Activated T-helper 1 cell treated with anti-CD3 and anti-CD28 coated beads, Interleukin-12 subunit alpha, Interleukin-12 subunit beta, Interleukin-2, Interleukin-4 antibody, amounts not matched to agents 30 ng/mL and 10 ng/mL and 1 ng/mL, durations not matched to agents 14 hours and 24 hours and 36 hours (primary cell): Measurements from ENCODE around the gene PYGM. TPM values are rescaled to one million over a fixed set of nuclear protein-coding genes. Genes with fewer than 3 reads are reported as not detected.

Experiments
- DNase-seq: peaks from one replicate; pipeline ENCODE4 v3.0.0; 2021; ENCODE audit warnings: low spot score
- H3K27ac Mint-ChIP-seq: one replicate; pipeline ENCODE4 v1.8.0; 2021; ENCODE audit warnings: mild to moderate bottlenecking, mixed read lengths
- H3K27me3 Mint-ChIP-seq: one replicate; pipeline ENCODE4 v1.8.0; 2022; ENCODE audit warnings: mild to moderate bottlenecking, moderate library complexity, mixed read lengths; ENCODE audit not compliant: insufficient read depth
- H3K36me3 Mint-ChIP-seq: one replicate; pipeline ENCODE4 v1.8.0; 2021; ENCODE audit warnings: low read depth, mixed read lengths
- H3K4me1 Mint-ChIP-seq: one replicate; pipeline ENCODE4 v1.8.0; 2021; ENCODE audit warnings: low read depth, mixed read lengths
- H3K4me3 Mint-ChIP-seq: one replicate; pipeline ENCODE4 v1.8.0; 2021; ENCODE audit warnings: mild to moderate bottlenecking, moderate library complexity, mixed read lengths
- H3K9me3 Mint-ChIP-seq: one replicate; pipeline ENCODE4 v1.8.0; 2021; ENCODE audit warnings: mixed read lengths
- intact Hi-C: fragments of 100-400 bp; cut with micrococcal nuclease; formaldehyde crosslinking; loops from one replicate; pipeline ENCODE4 v1.15.1; 2024
- total RNA-seq: library from RNA; stranded (reverse); gene quantifications from 2 replicates; pipeline ENCODE4 v1.2.3, GENCODE V29; 2022

PYGM gene
- total RNA-seq, 1 donor from 2014 or later = 2.7 TPM

- H3K36me3 Mint-ChIP-seq = peaks cover 91% of the 10 kb centered on the region
- no peaks in the 10 kb centered on the region for H3K9me3 Mint-ChIP-seq
- intact Hi-C loops = loop anchor here (1.0 kb wide), 1 partner anchor 8 kb away; no protein-coding TSS in a partner anchor
- H3K27me3 Mint-ChIP-seq = no peaks in the 10 kb centered on the region
- H3K4me3 Mint-ChIP-seq = peak overlapping the region; percentile 59
- peak overlapping the region; percentile 58 for H3K27ac Mint-ChIP-seq
- DNase-seq = no peak
- peaks cover 90% of the 10 kb centered on the region for H3K4me1 Mint-ChIP-seq
Observed at GRCh38 chr11:64772303-64773018, 12.7 kb upstream of the PYGM start.

DNA sequence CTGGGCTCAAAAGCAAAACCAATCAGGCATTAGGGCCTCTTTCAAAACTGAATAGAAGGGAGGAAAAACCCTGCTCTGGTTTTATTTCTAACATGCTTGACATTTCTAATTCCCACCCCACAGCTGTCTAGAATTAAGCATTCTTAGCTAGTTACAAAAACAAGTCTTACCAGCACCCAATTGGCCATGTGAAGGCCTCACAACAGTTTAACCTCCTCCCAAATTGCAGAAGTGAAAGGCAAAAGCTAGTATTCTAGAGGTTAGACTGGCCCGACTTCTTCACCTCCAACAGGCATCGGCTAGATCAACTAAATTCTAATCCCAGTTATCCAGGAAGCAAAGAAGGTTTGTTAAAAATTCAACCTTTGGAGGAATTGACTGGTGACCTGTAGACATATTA lies 12.1 kb upstream of the PYGM start:
- Mint-ChIP-seq H3K27me3 (no peaks in the 10 kb centered on the region), H3K27ac (peak overlapping the region; percentile 41), H3K9me3 (no peaks in the 10 kb centered on the region), H3K4me3 (peak overlapping the region; percentile 59), H3K36me3 (peaks cover 89% of the 10 kb centered on the region), H3K4me1 (peaks cover 89% of the 10 kb centered on the region)
- no peak for DNase-seq
- intact Hi-C loops = loop anchor here (1.0 kb wide), 1 partner anchor 8 kb away; no protein-coding TSS in a partner anchor

DNA sequence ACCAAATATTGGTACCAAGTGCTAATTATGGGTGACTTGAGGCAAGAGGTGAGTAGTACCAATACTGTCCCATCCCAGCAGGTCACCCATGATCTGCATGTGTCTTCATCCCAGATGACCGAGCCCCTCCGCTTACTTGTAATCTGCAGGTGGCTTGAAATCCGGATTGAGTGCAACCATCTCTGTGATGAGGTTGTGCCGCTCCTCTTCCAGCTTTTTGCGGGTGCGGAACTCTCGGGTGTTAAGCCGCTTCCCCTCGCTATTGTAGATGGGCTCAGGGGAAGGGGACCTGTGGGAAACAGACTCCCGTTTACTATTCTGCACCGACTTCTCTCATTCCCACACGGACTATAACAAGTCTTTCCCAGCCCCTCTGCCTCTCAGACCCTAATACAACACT lies 10.3 kb upstream of the PYGM start:
- Mint-ChIP-seq H3K4me1 (peaks cover 84% of the 10 kb centered on the region), H3K9me3 (no peaks in the 10 kb centered on the region), H3K27ac (no peak overlapping the region), H3K4me3 (no peak overlapping the region), H3K27me3 (no peaks in the 10 kb centered on the region), H3K36me3 (peaks cover 82% of the 10 kb centered on the region)
- intact Hi-C loops = no loop called here
- DNase-seq = no peak

- H3K27ac Mint-ChIP-seq = peak overlapping the region; percentile 61
- no peak for DNase-seq
- peaks cover 84% of the 10 kb centered on the region for H3K4me1 Mint-ChIP-seq
- no peaks in the 10 kb centered on the region for H3K9me3 Mint-ChIP-seq
- intact Hi-C loops = no loop called here
- H3K27me3 Mint-ChIP-seq = no peaks in the 10 kb centered on the region
- H3K4me3 Mint-ChIP-seq = peak overlapping the region; percentile 6
- H3K36me3 Mint-ChIP-seq = peaks cover 82% of the 10 kb centered on the region
Observed at GRCh38 chr11:64769283-64769682, 9.5 kb upstream of the PYGM start.

DNA sequence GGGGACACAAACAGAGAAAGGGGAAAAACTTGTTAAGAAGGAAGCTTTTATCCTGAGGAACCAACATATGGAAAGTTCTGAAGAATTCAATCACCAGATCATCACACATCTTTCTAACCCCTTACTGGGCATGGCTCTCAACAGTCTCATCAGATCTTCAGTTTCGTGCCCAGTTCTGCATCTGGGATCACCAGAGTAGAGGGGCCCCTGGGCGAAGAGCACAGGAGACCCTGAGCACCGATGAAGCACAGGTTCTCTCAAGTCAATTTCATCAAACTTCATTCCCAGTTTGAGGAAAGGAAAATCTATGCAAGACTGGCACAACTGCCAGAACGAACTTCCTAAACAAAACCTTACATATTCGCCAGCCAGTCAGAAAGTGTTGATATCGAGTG lies 8.5 kb upstream of the PYGM start:
- intact Hi-C loops = no loop called here
- Mint-ChIP-seq H3K4me3 (peak overlapping the region; percentile 7), H3K27me3 (no peaks in the 10 kb centered on the region), H3K9me3 (no peaks in the 10 kb centered on the region), H3K27ac (no peak overlapping the region), H3K36me3 (peaks cover 85% of the 10 kb centered on the region), H3K4me1 (peaks cover 86% of the 10 kb centered on the region)
- DNase-seq = no peak

DNA sequence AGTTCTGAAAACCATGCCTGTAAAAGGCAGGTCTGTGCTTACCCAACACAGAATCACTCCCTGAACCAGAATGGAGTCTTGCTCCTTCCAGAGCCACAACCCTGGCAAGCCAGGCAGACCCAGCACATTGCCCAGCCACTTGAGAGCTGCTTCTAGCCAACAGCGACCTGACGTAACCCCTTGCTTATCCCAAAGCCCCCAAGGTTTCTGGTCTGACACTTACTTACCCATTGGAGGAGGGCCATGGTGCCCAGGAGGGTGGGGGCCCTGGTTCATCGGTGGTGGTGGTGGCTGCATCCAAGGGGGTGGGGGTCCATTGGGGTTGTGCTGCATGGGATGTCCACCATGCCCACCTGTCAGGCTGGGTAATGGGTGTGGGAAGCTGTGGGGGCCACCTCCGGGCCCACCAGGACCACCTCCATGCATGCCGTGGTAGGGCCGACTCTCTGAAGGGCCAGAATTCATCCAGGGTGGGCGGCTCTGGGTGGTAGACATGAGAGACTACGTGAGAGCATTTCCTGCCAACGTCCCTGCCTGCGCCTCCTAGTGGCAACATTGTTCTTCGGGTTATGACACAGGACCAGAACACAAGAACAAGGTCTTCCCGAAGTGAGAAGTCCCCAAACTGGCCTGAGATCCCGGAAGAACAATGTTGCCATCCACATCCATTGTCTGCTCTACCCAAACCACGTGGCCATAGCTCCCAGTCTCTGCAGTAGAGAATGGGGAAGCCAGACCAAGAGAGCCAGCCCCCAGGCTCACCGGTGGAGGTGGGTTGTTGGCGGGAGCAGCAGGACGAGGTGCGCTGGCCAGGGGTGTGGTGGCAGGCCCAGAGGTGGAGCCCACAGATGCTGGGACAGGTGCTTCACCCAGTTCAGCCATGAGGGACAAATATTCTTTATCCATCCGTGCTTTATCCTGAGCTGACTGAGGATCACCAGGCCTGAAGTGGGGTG lies 7.8 kb upstream of the PYGM start:
- intact Hi-C loops = loop anchor here (1.0 kb wide), 2 partner anchors 10 to 24 kb away; no protein-coding TSS in a partner anchor
- Mint-ChIP-seq H3K27me3 (no peaks in the 10 kb centered on the region), H3K4me1 (peaks cover 86% of the 10 kb centered on the region), H3K4me3 (no peak overlapping the region), H3K27ac (peak overlapping the region; percentile 21), H3K36me3 (peaks cover 85% of the 10 kb centered on the region), H3K9me3 (no peaks in the 10 kb centered on the region)
- DNase-seq = peak; percentile 71

DNA sequence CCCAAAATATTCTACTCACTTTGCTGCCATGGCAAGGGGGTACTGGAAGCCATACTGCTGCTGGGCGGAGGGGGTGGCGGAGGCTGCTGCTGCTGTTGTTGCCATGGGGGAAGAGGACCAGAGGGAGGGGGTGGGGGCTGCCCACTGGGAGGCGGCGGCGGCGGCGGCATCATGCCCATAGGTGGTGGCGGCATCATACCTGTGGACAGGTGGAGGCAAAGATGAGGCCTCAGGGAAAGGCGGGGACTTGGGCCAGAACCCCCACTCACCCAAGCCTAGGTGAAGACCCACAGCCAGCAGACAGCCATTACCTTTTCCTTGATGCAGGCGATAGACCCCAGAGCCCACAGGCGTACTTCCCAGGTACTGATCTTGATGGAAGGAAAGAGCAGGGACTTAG lies 7.1 kb upstream of the PYGM start:
- Mint-ChIP-seq H3K9me3 (no peaks in the 10 kb centered on the region), H3K4me1 (peaks cover 86% of the 10 kb centered on the region), H3K27ac (no peak overlapping the region), H3K36me3 (peaks cover 83% of the 10 kb centered on the region), H3K4me3 (no peak overlapping the region), H3K27me3 (no peaks in the 10 kb centered on the region)
- no peak for DNase-seq
- intact Hi-C loops = loop anchor here (1.0 kb wide), 2 partner anchors 10 to 24 kb away; no protein-coding TSS in a partner anchor

DNA sequence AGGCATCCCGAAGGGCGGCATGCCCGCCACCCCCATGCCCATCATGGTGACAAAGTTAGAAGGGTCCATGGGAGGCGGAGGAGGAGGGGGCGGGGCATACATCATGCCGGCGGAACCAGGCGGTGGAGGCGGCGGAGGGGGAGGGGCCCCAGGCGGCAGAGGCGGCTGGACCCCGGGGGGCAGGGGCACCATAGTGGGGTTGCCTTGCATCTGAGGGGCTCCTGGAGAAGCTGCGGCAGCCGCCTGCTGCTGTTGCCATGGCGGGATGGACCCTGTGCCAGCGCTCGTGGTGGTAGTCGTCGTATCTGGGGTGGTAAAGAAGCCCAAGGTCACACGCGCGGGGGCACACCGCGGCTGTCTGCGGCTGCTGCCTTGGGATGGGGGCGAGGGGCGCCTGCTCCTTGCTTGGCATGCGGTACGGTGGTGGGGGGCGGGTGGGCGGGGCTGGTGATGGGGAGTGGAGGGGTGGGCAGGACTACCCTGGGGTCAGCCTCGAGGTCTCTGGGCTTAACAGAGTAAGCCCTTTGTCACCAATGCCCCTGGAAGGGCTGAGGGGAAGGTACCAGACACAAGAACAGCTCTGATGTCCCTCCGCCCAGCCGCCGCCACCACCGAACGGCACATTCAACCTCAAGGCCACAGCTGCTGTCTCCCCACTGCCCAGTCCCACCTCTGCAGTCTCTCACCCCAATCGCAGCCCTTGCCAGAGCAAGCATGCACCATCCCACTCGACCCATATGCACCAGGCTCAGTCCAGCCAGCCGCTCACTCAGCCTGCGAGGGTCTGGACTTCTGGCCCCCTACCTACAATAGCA lies 6.3 kb upstream of the PYGM start:
- no peak for DNase-seq
- no peaks in the 10 kb centered on the region for H3K27me3 Mint-ChIP-seq
- H3K4me3 Mint-ChIP-seq = no peak overlapping the region
- H3K27ac Mint-ChIP-seq = peak overlapping the region; percentile 61
- H3K36me3 Mint-ChIP-seq = peaks cover 78% of the 10 kb centered on the region
- no peaks in the 10 kb centered on the region for H3K9me3 Mint-ChIP-seq
- peaks cover 86% of the 10 kb centered on the region for H3K4me1 Mint-ChIP-seq
- intact Hi-C loops = no loop called here

GRCh38 chr11:64765291-64765850 lies 5.6 kb upstream of the PYGM start:
- intact Hi-C loops = no loop called here
- no peak for DNase-seq
- peaks cover 75% of the 10 kb centered on the region for H3K36me3 Mint-ChIP-seq
- H3K4me1 Mint-ChIP-seq = peaks cover 86% of the 10 kb centered on the region
- no peaks in the 10 kb centered on the region for H3K27me3 Mint-ChIP-seq
- H3K9me3 Mint-ChIP-seq = no peaks in the 10 kb centered on the region
- H3K4me3 Mint-ChIP-seq = peak overlapping the region; percentile 80
- H3K27ac Mint-ChIP-seq = peak overlapping the region; percentile 88

DNA sequence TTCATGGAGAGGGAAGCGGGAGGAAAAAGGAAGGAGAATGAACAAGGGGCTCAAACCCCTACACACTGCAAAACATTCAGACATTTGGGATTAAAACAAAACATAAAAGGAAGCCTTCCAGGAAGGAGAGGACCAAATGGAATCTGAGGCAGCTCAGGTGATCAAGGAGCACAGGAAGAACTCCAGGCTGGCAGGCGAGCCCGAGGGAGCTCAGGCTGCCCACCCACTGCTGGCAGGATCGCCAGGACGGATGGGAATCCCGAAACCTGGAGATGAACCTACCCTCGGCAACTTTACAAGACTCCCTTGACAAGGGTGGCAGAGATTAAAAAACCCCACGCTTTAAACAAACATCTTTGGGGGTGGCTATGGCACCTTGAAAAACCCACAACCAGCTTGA lies 5.0 kb upstream of the PYGM start:
- Mint-ChIP-seq H3K9me3 (no peaks in the 10 kb centered on the region), H3K27me3 (no peaks in the 10 kb centered on the region), H3K27ac (peak overlapping the region; percentile 88), H3K4me3 (peak overlapping the region; percentile 80), H3K4me1 (peaks cover 90% of the 10 kb centered on the region), H3K36me3 (peaks cover 72% of the 10 kb centered on the region)
- DNase-seq = no peak
- intact Hi-C loops = loop anchor here (1.0 kb wide), 2 partner anchors 8 to 19 kb away; no protein-coding TSS in a partner anchor

- intact Hi-C loops = loop anchor here (1.0 kb wide), 2 partner anchors 8 to 19 kb away; no protein-coding TSS in a partner anchor
- peak overlapping the region; percentile 80 for H3K4me3 Mint-ChIP-seq
- peak; percentile 44 for DNase-seq
- H3K36me3 Mint-ChIP-seq = peaks cover 67% of the 10 kb centered on the region
- peak overlapping the region; percentile 88 for H3K27ac Mint-ChIP-seq
- no peaks in the 10 kb centered on the region for H3K9me3 Mint-ChIP-seq
- no peaks in the 10 kb centered on the region for H3K27me3 Mint-ChIP-seq
- H3K4me1 Mint-ChIP-seq = peaks cover 87% of the 10 kb centered on the region
Observed at GRCh38 chr11:64764040-64764611, 4.4 kb upstream of the PYGM start.
